Ovary (tissue), 9 donors: Measurements from ENCODE around the gene SH3PXD2A. TPM values are rescaled to one million over a fixed set of nuclear protein-coding genes. Genes with fewer than 3 reads are reported as not detected.

Source experiments
- DNase-seq, 5 donors: peaks; one replicate each; pipeline ENCODE4 v3.0.0-alpha.2; 2019 to 2020
- H3K27ac ChIP-seq, 2 donors: fragments of 200-600 bp; one replicate each; pipeline versions ENCODE4 v1.5.1 to v1.8.0; 2019 to 2022
- H3K27me3 ChIP-seq: fragments of 200-600 bp; one replicate; pipeline ENCODE4 v1.8.0; 2022
- H3K36me3 ChIP-seq: fragments of 200-600 bp; sonication (generic); one replicate; pipeline ENCODE4 v1.5.1; 2019
- H3K4me1 ChIP-seq: one replicate; pipeline ENCODE4 v1.8.1; 2013; ENCODE audit warnings: mild to moderate bottlenecking, moderate library complexity; ENCODE audit not compliant: insufficient read depth
- H3K4me3 ChIP-seq: fragments of 200-600 bp; sonication (generic); one replicate; pipeline ENCODE4 v1.5.1; 2017
- H3K9me3 ChIP-seq, 2 donors: fragments of 200-600 bp in 1 of 2; sonication (generic) in 1 of 2; one replicate each; pipeline versions ENCODE4 v1.5.1 to v1.8.1; 2013 to 2019; ENCODE audit warnings: mild to moderate bottlenecking in 1 of 2, moderate library complexity in 1 of 2
- EP300 ChIP-seq: sonication (generic); formaldehyde crosslinking; IDR thresholded peaks from one replicate; pipeline ENCODE4 v1.6.1; 2017; ENCODE audit warnings: antibody characterized with exemption
- POLR2A ChIP-seq: fragments of 450-650 bp; IDR thresholded peaks from one replicate; pipeline ENCODE4 v1.6.1; 2017; ENCODE audit warnings: antibody characterized with exemption, mild to moderate bottlenecking, moderate library complexity
- WGBS, 3 donors: extraction: QIAGEN DNeasy Blood & Tissue Kit in 1 of 3; methylation state at CpG; one replicate each; pipeline versions ENCODE4 v1.1.5 to v1.1.7; 2013 to 2017; 5-methylcytosine and 5-hydroxymethylcytosine counted together
- intact Hi-C, 4 donors: fragments of 100-400 bp; cut with DNase I; formaldehyde crosslinking; loops; one replicate each; pipeline versions ENCODE4 v1.11.0 to v1.15.1; 2022 to 2023
- polyA plus RNA-seq, 2 donors: library from polyadenylated mRNA; stranded (reverse); fragments of 200-250 nt in 1 of 2; fragments of 350-450 nt in 1 of 2; fragmentation: Illumina TruSeq in 1 of 2; extraction: RNeasy Lipid Tissue Mini Kit (QIAGEN cat#74804) in 1 of 2; gene quantifications; one replicate each; pipeline ENCODE4 v1.2.3, GENCODE V29; 2013 to 2014
- total RNA-seq, 7 donors: library from RNA; depleted of rRNA in 2 of 7; stranded (reverse); fragments of >200 nt in 2 of 7; fragmentation: NEBNext Ultra II Directional in 3 of 7; extraction: Animal tissue kit (Norgen Biotek cat#: 25700) in 3 of 7; gene quantifications; one replicate each; pipeline versions ENCODE4 v1.1.0 to v1.2.4, GENCODE V29; 2016 to 2023
- TF ChIP-seq, protein P1 (sequence below), 3 donors: fragments of 450-650 bp in 2 of 3; fragments of 200-600 bp in 1 of 3; IDR thresholded peaks; one replicate each; pipeline versions ENCODE4 v1.5.1 to v1.8.0; 2016 to 2022; ENCODE audit warnings: antibody characterized with exemption in 3 of 3, mild to moderate bottlenecking in 1 of 3
- donor health status: DM: no; HTN: no; CAD: no; lungs with moderate emphysema.
- donor health status: DM: no; HTN: no; CAD: no.
- donor health status: Bipolar disorder and iron deficiency.
- donor health status: DM: yes; HTN: yes; CAD: no.
- donor health status: DM: no; HTN: no; CAD: no.
- donor health status: DM: yes; HTN: yes; CAD: no.

Gene SH3PXD2A
- total and polyA plus RNA-seq, 9 donors: 15.3 to 82.9 (median 52.2) TPM

DNA sequence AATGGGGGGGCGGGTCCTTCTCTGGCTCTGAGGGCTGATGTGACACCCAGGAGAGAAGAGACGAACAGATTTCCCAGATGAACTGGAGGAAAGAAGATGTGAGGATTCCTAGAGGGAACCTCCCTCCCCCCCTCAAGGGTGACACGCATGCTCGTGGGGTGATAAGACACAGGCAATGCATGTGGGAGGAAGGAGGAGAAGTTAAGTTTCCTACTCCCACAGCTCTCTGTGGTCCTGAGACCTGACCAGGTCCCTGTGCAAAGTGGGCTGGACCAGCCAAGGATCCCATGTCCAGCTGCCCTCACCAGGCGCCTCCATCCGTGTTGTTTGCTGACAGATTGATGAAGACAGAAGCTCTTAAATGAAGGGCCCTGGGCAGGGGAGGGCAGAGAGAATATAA lies 112.6 kb downstream of the SH3PXD2A start:
- no peaks in the 10 kb centered on the region for H3K27me3 ChIP-seq
- DNase-seq: no peak
- 48 to 52% (median 49%) methylated on average over 6 of the region's 6 CpGs for WGBS, 3 donors
- no peak overlapping the region for H3K27ac ChIP-seq
- H3K4me3 ChIP-seq: no peak overlapping the region
- TF ChIP-seq EP300 (no peak), POLR2A (no peak)
- TF ChIP-seq, protein P1, sequence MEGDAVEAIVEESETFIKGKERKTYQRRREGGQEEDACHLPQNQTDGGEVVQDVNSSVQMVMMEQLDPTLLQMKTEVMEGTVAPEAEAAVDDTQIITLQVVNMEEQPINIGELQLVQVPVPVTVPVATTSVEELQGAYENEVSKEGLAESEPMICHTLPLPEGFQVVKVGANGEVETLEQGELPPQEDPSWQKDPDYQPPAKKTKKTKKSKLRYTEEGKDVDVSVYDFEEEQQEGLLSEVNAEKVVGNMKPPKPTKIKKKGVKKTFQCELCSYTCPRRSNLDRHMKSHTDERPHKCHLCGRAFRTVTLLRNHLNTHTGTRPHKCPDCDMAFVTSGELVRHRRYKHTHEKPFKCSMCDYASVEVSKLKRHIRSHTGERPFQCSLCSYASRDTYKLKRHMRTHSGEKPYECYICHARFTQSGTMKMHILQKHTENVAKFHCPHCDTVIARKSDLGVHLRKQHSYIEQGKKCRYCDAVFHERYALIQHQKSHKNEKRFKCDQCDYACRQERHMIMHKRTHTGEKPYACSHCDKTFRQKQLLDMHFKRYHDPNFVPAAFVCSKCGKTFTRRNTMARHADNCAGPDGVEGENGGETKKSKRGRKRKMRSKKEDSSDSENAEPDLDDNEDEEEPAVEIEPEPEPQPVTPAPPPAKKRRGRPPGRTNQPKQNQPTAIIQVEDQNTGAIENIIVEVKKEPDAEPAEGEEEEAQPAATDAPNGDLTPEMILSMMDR (IDR thresholded peaks at IDR 0.05): no peak
- peaks cover 5% of the 10 kb centered on the region for H3K4me1 ChIP-seq
- H3K36me3 ChIP-seq: no peaks in the 10 kb centered on the region
- intact Hi-C loops: no loop called here
- H3K9me3 ChIP-seq: no peaks in the 10 kb centered on the region

DNA sequence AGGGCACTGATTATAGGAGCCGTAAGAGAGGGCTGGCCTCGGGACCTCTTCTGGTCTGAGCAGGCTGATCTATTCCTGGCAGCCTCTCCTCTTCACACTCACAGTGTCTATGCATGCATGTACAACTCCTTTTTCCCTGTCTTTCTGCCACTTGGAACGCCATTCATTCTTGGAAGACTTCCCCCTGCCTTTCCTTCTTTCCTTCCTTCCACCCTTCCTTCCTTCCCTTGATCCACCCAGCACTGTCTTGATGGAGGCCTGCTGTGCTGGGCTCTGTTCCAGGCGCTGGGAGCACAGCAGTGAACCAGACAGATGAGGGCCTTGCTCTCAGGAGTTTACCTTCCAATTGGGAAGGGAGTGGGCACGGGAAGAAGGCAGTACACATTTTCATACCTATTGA lies 114.8 kb downstream of the SH3PXD2A start:
- WGBS, 3 donors: 65 to 70% (median 68%) methylated on average over 5 of the region's 5 CpGs
- no peak overlapping the region for H3K27ac ChIP-seq
- peaks cover 5% of the 10 kb centered on the region for H3K4me1 ChIP-seq
- peak in 2 of 5 donors; percentile 36 to 59 for DNase-seq
- no peaks in the 10 kb centered on the region for H3K36me3 ChIP-seq
- TF ChIP-seq POLR2A (no peak), EP300 (no peak)
- TF ChIP-seq, protein P1 (IDR thresholded peaks at IDR 0.05): no peak
- no peaks in the 10 kb centered on the region for H3K27me3 ChIP-seq
- H3K9me3 ChIP-seq: no peaks in the 10 kb centered on the region
- H3K4me3 ChIP-seq: no peak overlapping the region
- intact Hi-C loops: no loop called here

DNA sequence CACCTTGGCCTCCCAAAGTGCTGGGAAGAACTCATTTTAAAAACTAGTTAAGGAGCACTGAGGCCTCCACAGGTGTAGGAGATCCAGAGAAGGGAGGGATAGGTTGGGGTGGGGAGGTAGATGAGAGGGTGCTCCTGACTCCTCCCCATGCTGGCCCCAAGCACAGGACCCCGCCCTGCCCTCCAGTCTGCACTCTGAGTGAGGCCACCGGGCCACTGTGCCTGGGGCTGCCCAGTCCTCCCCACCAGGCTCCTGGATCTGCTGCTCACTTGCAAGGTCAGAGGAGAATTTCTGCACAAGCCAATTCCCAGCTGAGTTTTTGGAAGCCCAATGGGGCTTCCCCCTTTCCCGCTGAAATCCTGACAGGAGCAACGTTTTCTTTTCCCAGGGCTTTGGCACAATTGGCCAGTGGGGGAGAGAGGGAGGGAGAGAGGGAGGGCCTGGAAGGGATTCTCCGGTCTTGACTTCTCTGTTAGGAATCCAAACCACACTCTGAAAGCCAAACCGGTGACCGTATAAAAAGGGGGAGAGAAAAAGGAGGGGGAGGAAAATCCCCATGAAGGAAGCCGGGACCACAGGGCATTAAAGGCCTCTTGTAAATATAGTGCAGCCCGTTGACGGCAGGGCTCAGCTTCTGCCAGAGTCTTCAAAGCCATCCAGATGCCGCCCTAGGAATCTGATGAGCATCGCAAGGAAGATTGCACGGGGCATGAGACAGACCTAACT lies 116.2 kb downstream of the SH3PXD2A start:
- TF ChIP-seq POLR2A: no peak
- TF ChIP-seq, protein P1 (IDR thresholded peaks at IDR 0.05): no peak
- no peak for TF ChIP-seq EP300
- Histone ChIP-seq H3K4me3 (no peak overlapping the region), H3K27me3 (no peaks in the 10 kb centered on the region), H3K4me1 (peaks cover 5% of the 10 kb centered on the region), H3K27ac (peak overlapping the region in 1 of 2 donors; percentile 66), H3K9me3 (no peaks in the 10 kb centered on the region), H3K36me3 (no peaks in the 10 kb centered on the region)
- intact Hi-C loops: no loop called here
- WGBS, 3 donors: 7 to 14% (median 10%) methylated on average over 13 of the region's 13 CpGs
- peak; percentile 77 to 81 (median 79) for DNase-seq

DNA sequence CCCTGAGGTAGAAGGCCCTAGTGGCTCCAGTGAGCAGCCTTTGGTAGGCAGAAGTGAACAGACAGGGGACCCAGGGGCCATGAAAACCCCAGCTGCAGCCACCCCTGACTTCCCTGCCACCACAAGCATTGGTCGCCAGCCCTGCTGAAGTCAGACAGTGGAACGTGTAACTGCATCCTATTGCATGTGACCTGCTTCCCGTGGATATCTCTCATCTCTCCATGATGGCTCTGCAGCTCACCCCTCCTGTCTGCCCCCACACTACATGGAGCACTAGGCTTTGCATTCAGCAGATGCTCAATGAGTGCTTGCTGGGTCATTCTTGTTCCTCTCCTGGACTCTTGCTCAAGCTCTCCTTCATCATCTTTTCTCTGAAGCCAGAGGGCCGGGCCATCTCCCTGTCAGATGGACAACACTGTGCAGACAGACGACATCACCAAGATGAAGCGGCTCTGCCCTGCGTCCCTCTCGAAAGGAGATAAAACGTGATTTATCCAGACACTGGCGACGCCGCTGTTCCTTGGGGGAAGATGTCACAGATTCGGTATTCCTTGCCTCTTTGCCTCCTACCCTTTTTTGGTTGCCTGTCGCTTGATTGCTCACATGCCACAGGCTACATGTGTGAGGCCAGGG lies 117.5 kb downstream of the SH3PXD2A start:
- WGBS, 3 donors: 89 to 90% (median 89%) methylated on average over 14 of the region's 14 CpGs
- H3K36me3 ChIP-seq: no peaks in the 10 kb centered on the region
- no peak overlapping the region for H3K4me3 ChIP-seq
- TF ChIP-seq POLR2A (no peak), EP300 (no peak)
- TF ChIP-seq, protein P1 (IDR thresholded peaks at IDR 0.05): no peak
- no peaks in the 10 kb centered on the region for H3K27me3 ChIP-seq
- H3K4me1 ChIP-seq: peaks cover 5% of the 10 kb centered on the region
- no peaks in the 10 kb centered on the region for H3K9me3 ChIP-seq
- no peak for DNase-seq
- H3K27ac ChIP-seq: no peak overlapping the region
- intact Hi-C loops: no loop called here
